ENCODE data around the gene RO60. TPM values are rescaled to one million over a fixed set of nuclear protein-coding genes. Genes with fewer than 3 reads are reported as not detected.
"Not testable (repeated sequence)": the region's sequence is repeated elsewhere in the genome, so short reads cannot be mapped to it uniquely, and the experiment has no call there.

Gene RO60
- total and polyA plus RNA-seq, 3 donors from 2014 or later: 26.7 to 96.3 (median 95.8) TPM

DNA sequence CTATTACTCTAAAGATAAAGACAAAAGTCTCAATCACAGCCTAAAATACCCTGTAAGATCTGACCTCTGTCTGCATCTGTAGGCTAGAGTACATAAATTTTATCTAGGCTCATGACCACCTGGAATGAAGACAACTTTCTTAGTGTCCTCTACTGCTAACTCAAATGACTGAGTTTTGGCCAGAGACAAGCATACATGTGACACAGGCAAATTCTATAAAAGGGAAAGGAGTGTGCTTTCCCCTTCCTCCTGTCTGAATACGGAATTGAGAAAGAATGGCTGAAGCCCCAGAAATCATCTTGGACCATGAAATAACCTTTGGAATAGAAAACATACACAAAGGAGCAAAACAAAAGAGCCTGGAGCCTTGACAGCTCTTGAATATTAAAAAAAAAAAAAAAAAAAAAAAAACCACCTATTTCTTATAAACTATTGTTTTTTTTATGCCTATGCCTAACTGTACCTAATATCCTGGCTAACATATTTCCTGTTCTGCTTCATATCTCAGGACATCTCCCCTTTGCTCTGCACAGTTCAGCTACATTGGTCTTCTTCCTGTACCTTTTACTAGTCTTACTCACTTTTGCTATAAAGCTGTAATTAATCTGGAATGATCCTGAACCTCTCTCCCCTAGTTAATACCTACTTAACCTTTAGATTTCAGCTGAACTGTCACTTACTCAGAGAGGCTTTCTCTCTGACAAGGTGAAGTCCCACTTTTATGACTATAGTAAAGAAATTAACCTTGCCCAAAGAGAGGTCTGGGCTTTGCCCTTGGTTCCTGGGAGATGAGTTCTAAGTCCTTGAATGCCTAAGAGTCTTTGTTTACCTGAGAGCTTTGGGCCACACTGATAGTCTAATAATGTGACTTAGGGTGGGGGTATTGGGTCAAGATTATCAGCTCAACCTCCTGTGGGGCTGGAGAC, 16.4 kb upstream of the RO60 start:
- WGBS, 2 donors: 76 to 100% methylated on average over 1 of the region's 1 CpG
- Histone ChIP-seq H3K4me1 (no peaks in the 10 kb centered on the region), H3K36me3 (ENCODE audit: low read depth, missing control alignments) (no peaks in the 10 kb centered on the region), H3K27me3 (no peaks in the 10 kb centered on the region), H3K4me3 (no peak overlapping the region), H3K27ac (no peak overlapping the region), H3K9me3 (no peaks in the 10 kb centered on the region)
- intact Hi-C loops (cut with DNase I; ENCODE audit: low total_unique reads): no loop called here
- DNase-seq: no peak
- TF ChIP-seq, protein P1, sequence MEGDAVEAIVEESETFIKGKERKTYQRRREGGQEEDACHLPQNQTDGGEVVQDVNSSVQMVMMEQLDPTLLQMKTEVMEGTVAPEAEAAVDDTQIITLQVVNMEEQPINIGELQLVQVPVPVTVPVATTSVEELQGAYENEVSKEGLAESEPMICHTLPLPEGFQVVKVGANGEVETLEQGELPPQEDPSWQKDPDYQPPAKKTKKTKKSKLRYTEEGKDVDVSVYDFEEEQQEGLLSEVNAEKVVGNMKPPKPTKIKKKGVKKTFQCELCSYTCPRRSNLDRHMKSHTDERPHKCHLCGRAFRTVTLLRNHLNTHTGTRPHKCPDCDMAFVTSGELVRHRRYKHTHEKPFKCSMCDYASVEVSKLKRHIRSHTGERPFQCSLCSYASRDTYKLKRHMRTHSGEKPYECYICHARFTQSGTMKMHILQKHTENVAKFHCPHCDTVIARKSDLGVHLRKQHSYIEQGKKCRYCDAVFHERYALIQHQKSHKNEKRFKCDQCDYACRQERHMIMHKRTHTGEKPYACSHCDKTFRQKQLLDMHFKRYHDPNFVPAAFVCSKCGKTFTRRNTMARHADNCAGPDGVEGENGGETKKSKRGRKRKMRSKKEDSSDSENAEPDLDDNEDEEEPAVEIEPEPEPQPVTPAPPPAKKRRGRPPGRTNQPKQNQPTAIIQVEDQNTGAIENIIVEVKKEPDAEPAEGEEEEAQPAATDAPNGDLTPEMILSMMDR (IDR thresholded peaks at IDR 0.05): no peak
- no peak for TF ChIP-seq POLR2A (IDR thresholded peaks at IDR 0.05)

DNA sequence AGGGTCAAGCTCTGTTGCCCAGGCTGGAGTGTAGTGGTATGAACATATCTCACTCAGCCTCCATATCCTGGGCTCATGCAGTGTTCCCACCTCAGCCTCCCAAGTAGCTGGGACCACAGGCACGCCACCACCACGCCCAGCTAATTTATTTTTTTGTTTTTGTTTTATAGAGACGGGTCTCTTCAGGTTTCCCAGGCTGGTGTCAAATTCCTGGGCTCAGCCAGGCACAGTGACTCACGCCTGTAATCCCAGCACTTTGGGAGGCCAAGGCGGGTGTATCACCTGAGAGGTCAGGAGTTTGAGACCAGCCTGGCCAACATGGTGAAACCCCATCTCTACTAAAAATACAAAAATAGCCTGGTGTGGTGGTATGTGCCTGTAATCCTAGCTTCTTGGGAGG, 10.5 kb upstream of the RO60 start:
- WGBS, 2 donors: 87 to 96% methylated on average over 5 of the region's 5 CpGs

DNA sequence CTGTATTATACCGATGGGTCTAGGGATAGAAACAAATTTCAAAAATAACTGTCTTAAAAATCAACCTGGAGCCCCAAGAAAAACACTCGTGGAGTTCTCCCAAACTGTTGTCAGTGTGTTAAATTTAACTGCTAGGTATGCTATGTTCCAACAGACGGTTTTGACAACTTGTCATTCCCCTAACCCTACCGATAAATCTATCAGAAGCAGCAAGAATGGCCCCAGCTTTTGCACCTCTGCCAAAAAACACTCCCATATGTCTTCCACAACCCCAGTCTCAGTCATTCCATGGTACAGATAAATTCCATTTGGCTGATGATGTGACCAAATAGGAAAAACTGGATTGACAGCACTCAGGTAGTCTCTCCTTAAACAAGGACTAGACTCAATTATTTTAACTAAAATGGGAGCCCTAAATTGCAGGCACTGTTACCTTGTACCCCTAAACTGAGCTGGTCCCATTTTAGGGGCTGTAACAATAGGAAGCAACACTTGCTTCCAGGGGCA, 5.2 kb upstream of the RO60 start:
- H3K4me3 ChIP-seq: no peak overlapping the region
- WGBS, 2 donors: 91 to 92% methylated on average over 4 of the region's 4 CpGs
- H3K27ac ChIP-seq: no peak overlapping the region
- TF ChIP-seq, protein P1 (IDR thresholded peaks at IDR 0.05): no peak
- TF ChIP-seq POLR2A (IDR thresholded peaks at IDR 0.05): no peak
- no peaks in the 10 kb centered on the region for H3K27me3 ChIP-seq
- intact Hi-C loops (cut with DNase I; ENCODE audit: low total_unique reads): no loop called here
- peaks cover 8% of the 10 kb centered on the region for H3K4me1 ChIP-seq
- H3K9me3 ChIP-seq: no peaks in the 10 kb centered on the region
- no peaks in the 10 kb centered on the region for H3K36me3 ChIP-seq (ENCODE audit: low read depth, missing control alignments)
- no peak for DNase-seq

More for the DNA sequence above, 10.5 kb upstream of the RO60 start:
- H3K4me1 ChIP-seq; H3K9me3 ChIP-seq; intact Hi-C loops (cut with DNase I; ENCODE audit: low total_unique reads); H3K27me3 ChIP-seq; H3K36me3 ChIP-seq (ENCODE audit: low read depth, missing control alignments); DNase-seq; H3K4me3 ChIP-seq: not testable (repeated sequence)
- peak overlapping the region in 1 of 2 donors; percentile 19 for H3K27ac ChIP-seq

DNA sequence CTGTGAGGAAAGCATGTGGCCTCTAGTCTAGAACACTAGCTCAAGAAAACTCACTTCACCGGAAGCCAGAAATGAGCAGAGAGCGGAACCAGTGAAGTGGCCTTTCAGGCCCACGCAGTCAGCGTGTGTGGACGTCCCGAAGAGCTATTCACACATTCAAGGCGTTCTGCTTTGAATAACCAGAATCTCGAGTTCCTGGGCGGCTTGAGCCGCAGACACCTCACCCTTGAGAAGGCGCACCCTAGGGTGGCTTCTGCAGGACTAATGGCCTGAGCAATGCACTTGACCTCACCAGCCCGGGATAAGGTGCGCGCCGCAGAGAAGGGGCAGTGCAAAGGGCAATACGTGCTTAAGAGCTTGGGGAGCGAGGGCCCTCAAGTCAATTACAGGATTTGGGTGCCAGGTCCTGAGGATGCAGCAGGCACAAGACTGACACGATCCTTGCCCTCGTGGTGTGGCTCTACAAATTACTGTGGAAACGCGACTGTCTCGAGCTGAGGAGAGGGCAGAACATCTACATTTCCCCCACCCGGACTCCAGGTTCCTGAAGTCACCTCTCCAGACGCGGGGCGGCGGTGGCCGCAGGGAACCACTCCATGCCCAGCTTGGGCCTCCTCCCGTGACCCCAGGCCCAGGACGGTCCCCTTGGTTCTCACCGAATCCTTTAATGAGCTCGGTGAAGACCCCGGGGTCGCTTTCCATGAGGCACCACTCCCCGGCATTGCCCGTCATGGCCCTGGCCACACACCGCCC, 707 bp upstream of the RO60 start:
- 0 to 1% methylated on average over 21 to 37 of the region's 37 CpGs for WGBS, 2 donors
- no peaks in the 10 kb centered on the region for H3K9me3 ChIP-seq
- H3K36me3 ChIP-seq (ENCODE audit: low read depth, missing control alignments): no peaks in the 10 kb centered on the region
- H3K4me3 ChIP-seq: peak overlapping the region; percentile 91 to 96
- no peaks in the 10 kb centered on the region for H3K27me3 ChIP-seq
- H3K4me1 ChIP-seq: peaks cover 21% of the 10 kb centered on the region
- H3K27ac ChIP-seq: peak overlapping the region; percentile 95 to 97
- peak; percentile 54 for DNase-seq
- intact Hi-C loops (cut with DNase I; ENCODE audit: low total_unique reads): loop anchor here (1.0 kb wide), 1 partner anchor 64 kb away; the partner anchor contains the start of gene CDC73
- TF ChIP-seq POLR2A (IDR thresholded peaks at IDR 0.05): no peak

DNA sequence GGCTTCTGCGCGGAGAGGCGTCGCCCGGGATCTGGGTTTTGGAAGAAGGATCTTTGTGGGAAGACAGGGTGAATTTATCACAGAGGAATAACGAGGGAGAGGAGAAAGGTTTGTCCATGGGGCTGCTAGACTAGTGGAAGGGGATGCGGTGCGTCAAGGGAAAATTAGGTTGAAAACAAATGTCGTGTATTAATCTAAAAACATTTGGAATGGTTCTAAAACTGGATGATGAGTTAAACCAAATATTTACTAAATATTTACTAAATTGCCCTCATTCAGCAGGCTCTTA, 647 bp downstream of the RO60 start:
- H3K4me1 ChIP-seq: peaks cover 21% of the 10 kb centered on the region
- 0 to 1% methylated on average over 7 to 9 of the region's 9 CpGs for WGBS, 2 donors
- H3K27ac ChIP-seq: peak overlapping the region; percentile 95 to 97
- no peak for DNase-seq
- no peaks in the 10 kb centered on the region for H3K36me3 ChIP-seq (ENCODE audit: low read depth, missing control alignments)
- H3K4me3 ChIP-seq: peak overlapping the region; percentile 91 to 96
- TF ChIP-seq POLR2A (IDR thresholded peaks at IDR 0.05): no peak
- TF ChIP-seq, protein P1 (IDR thresholded peaks at IDR 0.05): no peak
- intact Hi-C loops (cut with DNase I; ENCODE audit: low total_unique reads): no loop called here
- H3K27me3 ChIP-seq: no peaks in the 10 kb centered on the region
- H3K9me3 ChIP-seq: no peaks in the 10 kb centered on the region
